AG04449 (cell line): ENCODE data around the gene SNX4.
A peak's percentile ranks its signal among the peaks of the same experiment; 100 is the strongest.

ENCODE experiments used
- CTCF ChIA-PET: fragments of 350-600 bp; formaldehyde crosslinking; extraction: SDS; loops from one replicate; lab custom pipeline; 2021; ENCODE audit warnings: antibody characterized with exemption; lab: Yijun Ruan, JAX
- POLR2A ChIA-PET: fragments of 400-600, 350-600 bp; formaldehyde crosslinking; extraction: SDS; loops from one replicate; lab custom pipeline; 2020; ENCODE audit warnings: antibody characterized with exemption, inconsistent platforms; lab: Yijun Ruan, JAX
- DNase-seq: peaks from one replicate; pipeline ENCODE4 v3.0.0-alpha.2; 2010; ENCODE audit warnings: low read depth, low spot score
- H3K4me3 ChIP-seq: 2 replicates; pipeline ENCODE4 v1.5.1; 2011; ENCODE audit warnings: low read depth, mild to moderate bottlenecking, control low read depth, low read length
- TF ChIP-seq, protein P1 (sequence below): IDR thresholded peaks from one replicate; pipeline ENCODE4 v1.5.1; 2011; ENCODE audit warnings: mild to moderate bottlenecking, moderate library complexity, low read length, control low read depth, inconsistent platforms; ENCODE audit not compliant: insufficient read depth; ENCODE audit errors: missing control alignments

The SNX4 gene

DNA sequence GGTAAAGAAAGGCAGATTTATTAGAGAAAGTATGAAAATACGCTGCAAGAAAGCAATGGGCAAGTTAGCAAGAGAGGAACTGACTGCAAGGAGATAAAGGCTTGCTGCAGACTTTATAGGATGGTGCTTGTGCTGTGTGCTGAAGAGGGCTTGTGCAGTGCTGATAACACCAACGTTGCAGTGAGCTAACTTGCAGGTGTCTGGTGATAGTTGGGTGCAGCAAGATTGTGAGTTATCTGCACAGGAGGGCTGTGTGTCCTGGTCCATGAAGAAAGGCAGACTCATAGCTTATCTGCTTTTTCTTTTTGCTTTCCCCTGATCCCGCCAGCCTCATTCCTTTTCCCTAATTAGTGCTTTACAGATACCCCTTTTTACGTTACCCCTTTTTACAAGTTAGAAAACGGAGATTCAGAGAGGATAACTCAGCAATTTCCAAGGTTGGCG, 86.9 kb downstream of the SNX4 start:
- DNase-seq, result no peak
- CTCF ChIA-PET, result interaction anchor here (1.0 to 1.5 kb wide), 2 partner anchors 152 to 267 kb away, joined by 3 to 5 read pairs; no protein-coding TSS in a partner anchor
- TF ChIP-seq, protein P1, sequence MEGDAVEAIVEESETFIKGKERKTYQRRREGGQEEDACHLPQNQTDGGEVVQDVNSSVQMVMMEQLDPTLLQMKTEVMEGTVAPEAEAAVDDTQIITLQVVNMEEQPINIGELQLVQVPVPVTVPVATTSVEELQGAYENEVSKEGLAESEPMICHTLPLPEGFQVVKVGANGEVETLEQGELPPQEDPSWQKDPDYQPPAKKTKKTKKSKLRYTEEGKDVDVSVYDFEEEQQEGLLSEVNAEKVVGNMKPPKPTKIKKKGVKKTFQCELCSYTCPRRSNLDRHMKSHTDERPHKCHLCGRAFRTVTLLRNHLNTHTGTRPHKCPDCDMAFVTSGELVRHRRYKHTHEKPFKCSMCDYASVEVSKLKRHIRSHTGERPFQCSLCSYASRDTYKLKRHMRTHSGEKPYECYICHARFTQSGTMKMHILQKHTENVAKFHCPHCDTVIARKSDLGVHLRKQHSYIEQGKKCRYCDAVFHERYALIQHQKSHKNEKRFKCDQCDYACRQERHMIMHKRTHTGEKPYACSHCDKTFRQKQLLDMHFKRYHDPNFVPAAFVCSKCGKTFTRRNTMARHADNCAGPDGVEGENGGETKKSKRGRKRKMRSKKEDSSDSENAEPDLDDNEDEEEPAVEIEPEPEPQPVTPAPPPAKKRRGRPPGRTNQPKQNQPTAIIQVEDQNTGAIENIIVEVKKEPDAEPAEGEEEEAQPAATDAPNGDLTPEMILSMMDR, result no peak
- POLR2A ChIA-PET, result no interaction called here
- H3K4me3 ChIP-seq, result no peak overlapping the region

DNA sequence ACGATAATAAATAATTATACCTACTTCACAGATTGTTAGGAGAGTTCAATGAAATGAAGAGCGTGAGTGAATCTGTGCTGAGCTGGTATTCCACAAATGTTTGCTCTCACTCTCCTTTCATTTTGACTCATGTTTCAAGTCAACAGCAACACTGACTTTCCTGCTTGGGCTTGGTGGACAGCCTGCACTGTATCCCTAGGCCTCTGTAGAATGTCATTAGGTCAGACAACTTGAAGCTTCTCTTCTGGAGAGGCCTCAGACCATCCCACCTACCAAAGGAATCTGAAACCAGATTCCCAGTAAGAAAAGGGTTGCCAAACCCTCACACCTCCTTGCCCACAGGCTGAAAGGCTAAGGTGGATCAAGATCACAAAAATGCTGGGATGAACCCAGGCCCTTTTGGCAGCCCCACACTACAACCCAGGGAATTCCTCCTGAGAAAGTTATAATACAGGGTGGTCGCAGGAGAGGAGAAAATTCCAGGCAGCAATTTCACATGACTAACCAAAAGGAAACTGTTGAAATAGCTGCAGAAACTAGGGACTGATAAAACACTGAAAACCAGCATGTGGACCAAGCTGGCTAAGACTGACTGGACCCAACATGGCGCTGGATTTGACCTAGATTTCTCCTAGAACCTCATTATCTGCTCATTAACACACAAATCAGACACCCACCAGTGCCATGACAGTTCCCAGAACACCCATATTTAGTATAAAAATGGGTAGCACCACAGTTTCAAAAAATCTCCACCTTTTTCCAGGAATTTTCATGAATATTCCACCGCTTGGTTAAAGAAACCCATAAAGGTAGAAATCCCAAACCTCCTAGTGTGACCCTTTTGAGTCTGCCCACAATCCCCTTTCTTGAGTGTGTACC, 87.9 kb downstream of the SNX4 start:
- POLR2A ChIA-PET, result no interaction called here

DNA sequence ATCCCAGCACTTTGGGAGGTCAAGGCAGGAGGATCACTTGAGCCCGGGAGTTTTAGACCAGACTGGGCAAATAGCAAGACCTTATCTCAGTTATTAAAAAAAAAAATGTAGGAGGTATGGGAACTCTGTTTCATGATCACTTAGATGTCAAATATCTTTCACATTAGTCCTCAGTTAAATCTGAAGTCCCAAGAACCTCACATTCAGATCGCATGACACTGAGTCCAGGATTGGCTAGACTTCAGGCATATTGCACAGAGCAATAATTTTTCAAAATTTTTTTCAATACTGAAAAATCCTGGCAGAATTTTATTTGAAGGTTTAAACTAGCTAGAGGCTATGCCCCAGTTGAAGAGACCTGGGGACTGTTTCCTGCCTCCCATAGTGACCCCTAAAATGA, 88.6 kb downstream of the SNX4 start:
- ChIA-PET CTCF (interaction anchor here (1.3 to 1.6 kb wide), 2 partner anchors 9 to 27 kb away, joined by 3 to 4 read pairs; no protein-coding TSS in a partner anchor), POLR2A (no interaction called here)
- no peak overlapping the region for H3K4me3 ChIP-seq
- TF ChIP-seq, protein P1, result no peak
- peak; percentile 28 for DNase-seq

More for the DNA sequence above, 87.9 kb downstream of the SNX4 start:
- TF ChIP-seq, protein P1, result no peak
- H3K4me3 ChIP-seq, result no peak overlapping the region
- CTCF ChIA-PET, result interaction anchor here (1.3 to 1.6 kb wide), 3 partner anchors 8 to 266 kb away, joined by 3 to 5 read pairs (median 4); no protein-coding TSS in a partner anchor
- no peak for DNase-seq

DNA sequence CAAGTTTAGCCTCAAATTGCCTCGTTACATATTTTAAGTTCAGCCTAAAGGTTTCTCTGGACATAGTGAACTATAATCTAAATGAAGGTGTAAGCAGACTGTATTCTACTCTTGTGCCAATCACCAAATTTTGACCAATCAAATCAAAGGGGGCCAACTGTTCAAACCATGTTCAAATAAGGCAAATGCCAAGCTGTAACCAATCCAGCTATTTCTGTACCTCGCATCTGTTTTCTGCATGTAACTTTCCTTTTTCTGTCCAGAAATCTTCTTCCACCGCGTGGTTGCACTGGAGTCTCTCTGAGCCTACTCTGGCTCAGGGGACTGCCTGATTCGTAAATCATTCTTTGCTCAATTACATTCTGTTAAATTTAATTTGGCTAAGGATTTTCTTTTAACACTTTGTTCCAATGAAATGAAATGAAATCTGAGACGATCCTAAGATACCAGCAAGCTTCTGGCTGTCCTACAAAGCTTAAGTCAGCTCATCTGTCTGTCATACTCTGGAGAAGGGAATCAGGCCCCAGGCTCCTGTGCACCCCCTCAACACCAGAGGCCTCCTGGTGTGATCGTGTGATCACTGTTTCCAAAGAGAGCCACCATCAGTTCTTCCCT, 91.7 kb downstream of the SNX4 start:
- CTCF ChIA-PET, result interaction anchor here (0.6 to 2.0 kb wide), 6 partner anchors 9 to 242 kb away, joined by 3 to 12 read pairs (median 4); no protein-coding TSS in a partner anchor

DNA sequence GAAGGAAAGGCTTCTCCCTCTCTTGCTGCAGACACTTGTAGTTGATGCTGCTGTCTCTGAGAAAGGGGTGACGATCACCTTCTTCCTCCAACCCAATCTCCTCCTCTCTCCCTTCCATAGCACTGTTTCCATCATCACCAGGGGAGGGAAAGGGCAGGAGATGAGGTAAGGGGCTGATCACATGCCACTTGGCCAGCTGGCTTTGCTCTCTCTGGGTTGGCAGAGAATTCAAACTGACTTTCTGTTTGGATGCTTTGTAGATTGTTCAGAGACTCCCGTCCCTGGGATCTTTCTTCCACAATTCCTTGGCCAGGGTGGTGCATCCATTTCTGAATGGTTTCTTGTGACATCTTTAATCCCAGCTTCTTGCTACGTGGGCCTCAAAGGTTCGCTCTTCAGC, 101.7 kb downstream of the SNX4 start:
- ChIA-PET POLR2A (no interaction called here), CTCF (interaction anchor here (4.5 kb wide), 1 partner anchor 19 kb away, joined by 32 read pairs; no protein-coding TSS in a partner anchor)
- no peak overlapping the region for H3K4me3 ChIP-seq
- TF ChIP-seq, protein P1, result no peak
- DNase-seq, result no peak

More for the DNA sequence above, 91.7 kb downstream of the SNX4 start:
- TF ChIP-seq, protein P1, result no peak
- POLR2A ChIA-PET, result interaction anchor here (1.0 kb wide), 1 partner anchor 27 kb away, joined by 3 read pairs; no protein-coding TSS in a partner anchor
- no peak overlapping the region for H3K4me3 ChIP-seq
- DNase-seq, result no peak
